Trophoblast cell (in vitro differentiated cells and primary cell): ENCODE measurements around the gene BBX.

Experiments used
- DNase-seq, 2 donors: peaks; one replicate each; pipeline ENCODE4 v3.0.0-alpha.2; 2016
- H2AFZ ChIP-seq: 2 replicates; pipeline ENCODE4 v1.6.1; 2013; ENCODE audit warnings: low read length, moderate library complexity, mild to moderate bottlenecking; ENCODE audit not compliant: insufficient read depth, poor library complexity
- H2AK5ac ChIP-seq: 2 replicates; pipeline ENCODE4 v1.6.1; 2013; ENCODE audit warnings: mild to moderate bottlenecking, low read length
- H2BK120ac ChIP-seq: 2 replicates; pipeline ENCODE4 v1.6.1; 2013; ENCODE audit warnings: low read length, mild to moderate bottlenecking, moderate library complexity; ENCODE audit not compliant: insufficient read depth, poor library complexity
- H2BK12ac ChIP-seq: 2 replicates; pipeline ENCODE4 v1.6.1; 2013; ENCODE audit warnings: mild to moderate bottlenecking, low read length, moderate library complexity
- H2BK5ac ChIP-seq: 2 replicates; pipeline ENCODE4 v1.6.1; 2013; ENCODE audit warnings: low read length, low read depth, moderate library complexity, mild to moderate bottlenecking; ENCODE audit not compliant: poor library complexity
- H3K14ac ChIP-seq: 2 replicates; pipeline ENCODE4 v1.6.1; 2013; ENCODE audit warnings: mild to moderate bottlenecking, low read length
- H3K18ac ChIP-seq: 2 replicates; pipeline ENCODE4 v1.6.1; 2013; ENCODE audit warnings: mild to moderate bottlenecking, low read length
- H3K23ac ChIP-seq: 2 replicates; pipeline ENCODE4 v1.6.1; 2013; ENCODE audit warnings: low read length
- H3K27ac ChIP-seq: 2 replicates; pipeline ENCODE4 v1.5.1; 2013; ENCODE audit warnings: low read depth, mild to moderate bottlenecking, inconsistent platforms, low read length, moderate library complexity
- H3K27me3 ChIP-seq: 2 replicates; pipeline ENCODE4 v1.6.1; 2013; ENCODE audit warnings: inconsistent platforms, mild to moderate bottlenecking, low read length, moderate library complexity; ENCODE audit not compliant: insufficient read depth
- H3K36me3 ChIP-seq, 2 experiments: 1 replicate in 1 of 2; 2 replicates in 1 of 2; pipeline ENCODE4 v1.6.1; 2013; ENCODE audit warnings: low read length in 2 of 2, mild to moderate bottlenecking in 2 of 2, moderate library complexity in 1 of 2; ENCODE audit not compliant: insufficient read depth in 2 of 2, control insufficient read depth in 1 of 2
- H3K4ac ChIP-seq: 2 replicates; pipeline ENCODE4 v1.6.1; 2013; ENCODE audit warnings: low read depth, mild to moderate bottlenecking, low read length, moderate library complexity
- H3K4me1 ChIP-seq, 2 experiments: 1 replicate in 1 of 2; 2 replicates in 1 of 2; pipeline ENCODE4 v1.6.1; 2013; ENCODE audit warnings: low read length in 2 of 2, mild to moderate bottlenecking in 2 of 2, moderate library complexity in 1 of 2; ENCODE audit not compliant: insufficient read depth in 2 of 2, control insufficient read depth in 1 of 2
- H3K4me2 ChIP-seq: 2 replicates; pipeline ENCODE4 v1.6.1; 2013; ENCODE audit warnings: inconsistent platforms, mild to moderate bottlenecking, low read length, moderate library complexity
- H3K4me3 ChIP-seq: 2 replicates; pipeline ENCODE4 v1.5.1; 2013; ENCODE audit warnings: mild to moderate bottlenecking, low read depth, low read length, inconsistent platforms
- H3K79me1 ChIP-seq: one replicate; pipeline ENCODE4 v1.6.1; 2013; ENCODE audit warnings: low read length
- H3K79me2 ChIP-seq: 2 replicates; pipeline ENCODE4 v1.6.1; 2013; ENCODE audit warnings: low read length, mild to moderate bottlenecking; ENCODE audit not compliant: control insufficient read depth, insufficient read depth, poor library complexity
- H3K9ac ChIP-seq: 2 replicates; pipeline ENCODE4 v1.6.1; 2013; ENCODE audit warnings: mild to moderate bottlenecking, low read length
- H3K9me3 ChIP-seq: 2 replicates; pipeline ENCODE4 v1.6.1; 2013; ENCODE audit warnings: low read depth, mild to moderate bottlenecking, control low read depth, inconsistent platforms, low read length; ENCODE audit not compliant: insufficient read depth
- H4K12ac ChIP-seq: 2 replicates; pipeline ENCODE4 v1.6.1; 2013; ENCODE audit warnings: low read depth, mild to moderate bottlenecking, low read length, moderate library complexity
- H4K8ac ChIP-seq: 2 replicates; pipeline ENCODE4 v1.6.1; 2013; ENCODE audit warnings: low read depth, mild to moderate bottlenecking, low read length, moderate library complexity
- H4K91ac ChIP-seq: one replicate; pipeline ENCODE4 v1.6.1; 2013; ENCODE audit warnings: low read depth, mild to moderate bottlenecking, low read length, moderate library complexity
- WGBS: extraction: QIAGEN DNeasy Blood & Tissue Kit; methylation state at CpG from one replicate; pipeline ENCODE4 v1.1.7; 2013; ENCODE audit warnings: missing lambda C conversion rate; ENCODE audit not compliant: insufficient read length, insufficient coverage; ENCODE audit errors: extremely low coverage; 5-methylcytosine and 5-hydroxymethylcytosine counted together

BBX gene

DNA sequence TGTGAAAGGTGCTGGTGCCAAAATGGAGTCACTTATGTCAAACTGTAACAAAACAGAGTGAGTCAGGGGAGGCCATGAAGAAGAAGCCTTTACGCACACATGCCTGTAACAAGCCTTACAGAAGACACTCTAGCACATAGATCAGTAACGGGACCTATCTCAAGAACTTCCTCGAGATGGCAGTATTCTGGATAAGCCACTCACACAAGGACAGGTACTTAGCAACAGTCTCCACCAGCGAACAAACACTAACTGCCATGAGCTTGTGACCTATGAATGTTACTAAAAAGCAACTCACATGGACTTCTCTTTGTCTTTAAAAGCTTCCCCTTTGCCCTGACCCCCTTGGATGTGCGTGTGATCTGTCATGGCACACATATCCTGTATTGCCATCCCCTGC is 332.9 kb downstream of the BBX start:
- no peaks in the 10 kb centered on the region for H3K36me3 ChIP-seq
- H2BK5ac ChIP-seq: no peak overlapping the region
- no peak overlapping the region for H2BK12ac ChIP-seq
- H3K4me2 ChIP-seq: no peak overlapping the region
- no peak overlapping the region for H4K91ac ChIP-seq
- no peak overlapping the region for H3K14ac ChIP-seq
- no peak overlapping the region for H3K27ac ChIP-seq
- no peak overlapping the region for H4K12ac ChIP-seq
- peak in 1 of 2 donors; percentile 65 for DNase-seq
- H3K27me3 ChIP-seq: no peaks in the 10 kb centered on the region
- no peaks in the 10 kb centered on the region for H3K9me3 ChIP-seq
- H3K4me1 ChIP-seq: no peaks in the 10 kb centered on the region
- no peak overlapping the region for H3K4me3 ChIP-seq
- H3K79me2 ChIP-seq: no peaks in the 10 kb centered on the region
- no peak overlapping the region for H2AK5ac ChIP-seq
- no peak overlapping the region for H3K23ac ChIP-seq
- H3K9ac ChIP-seq: no peak overlapping the region
- H3K18ac ChIP-seq: no peak overlapping the region
- no CpG with 5 or more reads among the region's 5 CpGs for WGBS
- H3K4ac ChIP-seq: no peak overlapping the region
- H4K8ac ChIP-seq: no peak overlapping the region
- no peak overlapping the region for H2AFZ ChIP-seq
- no peak overlapping the region for H2BK120ac ChIP-seq
- H3K79me1 ChIP-seq: no peaks in the 10 kb centered on the region

DNA sequence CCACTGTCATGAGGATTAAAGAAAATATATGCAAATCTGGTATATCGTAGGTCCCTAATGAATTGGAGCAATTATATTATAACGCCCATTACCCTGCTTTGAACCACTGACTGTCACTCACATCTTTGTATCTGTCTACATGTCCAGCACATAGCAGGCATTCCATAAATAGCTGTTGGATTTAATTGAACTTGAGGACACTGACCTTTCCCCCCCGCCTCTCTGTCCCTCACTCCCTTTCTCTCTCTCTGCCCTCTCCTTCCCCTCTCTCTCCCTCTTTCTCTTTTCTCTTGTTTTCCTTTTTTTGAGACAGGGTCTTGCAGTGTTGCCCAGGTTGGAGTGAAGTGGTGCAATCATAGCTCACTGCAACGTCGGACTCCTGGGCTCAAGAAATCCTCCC is 335.1 kb downstream of the BBX start:
- H3K4me1 ChIP-seq: no peaks in the 10 kb centered on the region
- WGBS: no CpG with 5 or more reads among the region's 5 CpGs

DNA sequence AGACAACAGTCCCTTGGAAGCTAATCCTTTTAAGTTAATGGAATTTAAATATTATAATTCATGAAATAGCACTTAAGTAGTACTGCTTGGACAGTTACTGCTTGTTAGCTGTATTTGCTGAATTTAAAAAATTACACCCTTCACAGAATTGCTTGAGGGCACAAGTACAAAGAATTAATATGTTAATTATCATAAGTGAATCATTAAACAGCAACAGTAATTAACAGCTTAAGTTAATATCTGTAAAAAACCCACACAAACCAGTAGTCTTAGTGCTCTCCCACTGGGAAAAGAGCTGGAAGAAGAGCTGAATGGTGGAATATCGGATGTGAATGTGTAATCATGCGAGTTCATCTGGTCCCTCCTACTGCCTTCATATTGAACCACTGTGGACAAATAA is 336.1 kb downstream of the BBX start:
- no peak overlapping the region for H3K23ac ChIP-seq
- H3K9me3 ChIP-seq: no peaks in the 10 kb centered on the region
- no peak overlapping the region for H2BK12ac ChIP-seq
- no peaks in the 10 kb centered on the region for H3K79me2 ChIP-seq
- H3K79me1 ChIP-seq: no peaks in the 10 kb centered on the region
- H3K27ac ChIP-seq: no peak overlapping the region
- H3K18ac ChIP-seq: no peak overlapping the region
- no peaks in the 10 kb centered on the region for H3K36me3 ChIP-seq
- WGBS: no CpG with 5 or more reads among the region's 2 CpGs
- no peak overlapping the region for H3K4me2 ChIP-seq
- no peak overlapping the region for H4K12ac ChIP-seq
- H2BK120ac ChIP-seq: no peak overlapping the region
- no peak for DNase-seq
- H4K91ac ChIP-seq: no peak overlapping the region
- no peak overlapping the region for H4K8ac ChIP-seq
- H3K27me3 ChIP-seq: no peaks in the 10 kb centered on the region
- H3K14ac ChIP-seq: no peak overlapping the region
- no peak overlapping the region for H3K9ac ChIP-seq
- no peak overlapping the region for H2AK5ac ChIP-seq
- no peak overlapping the region for H3K4me3 ChIP-seq
- no peak overlapping the region for H3K4ac ChIP-seq
- no peaks in the 10 kb centered on the region for H3K4me1 ChIP-seq
- H2BK5ac ChIP-seq: no peak overlapping the region
- no peak overlapping the region for H2AFZ ChIP-seq

More for the DNA sequence above, 335.1 kb downstream of the BBX start:
- Histone ChIP-seq H4K12ac (no peak overlapping the region), H3K36me3 (no peaks in the 10 kb centered on the region), H3K23ac (no peak overlapping the region), H3K4ac (no peak overlapping the region), H4K8ac (no peak overlapping the region), H3K18ac (no peak overlapping the region), H3K4me2 (no peak overlapping the region), H3K79me1 (no peaks in the 10 kb centered on the region), H2AK5ac (no peak overlapping the region), H2BK5ac (no peak overlapping the region), H3K14ac (no peak overlapping the region), H3K4me3 (no peak overlapping the region), H2BK12ac (no peak overlapping the region), H4K91ac (no peak overlapping the region), H2BK120ac (no peak overlapping the region), H3K9ac (no peak overlapping the region), H3K27me3 (no peaks in the 10 kb centered on the region), H3K27ac (no peak overlapping the region), H3K9me3 (no peaks in the 10 kb centered on the region), H2AFZ (no peak overlapping the region), H3K79me2 (no peaks in the 10 kb centered on the region)
- DNase-seq: peak in 1 of 2 donors; percentile 4
